HG03097 (cell line): ENCODE data around the gene IGFBP3.

Experiments
- ATAC-seq: cut with Tn5 transposase; IDR thresholded peaks from one replicate; pipeline ENCODE4 v1.9.1; 2021; ENCODE audit not compliant: unreplicated experiment, low FRiP score

IGFBP3 gene

DNA sequence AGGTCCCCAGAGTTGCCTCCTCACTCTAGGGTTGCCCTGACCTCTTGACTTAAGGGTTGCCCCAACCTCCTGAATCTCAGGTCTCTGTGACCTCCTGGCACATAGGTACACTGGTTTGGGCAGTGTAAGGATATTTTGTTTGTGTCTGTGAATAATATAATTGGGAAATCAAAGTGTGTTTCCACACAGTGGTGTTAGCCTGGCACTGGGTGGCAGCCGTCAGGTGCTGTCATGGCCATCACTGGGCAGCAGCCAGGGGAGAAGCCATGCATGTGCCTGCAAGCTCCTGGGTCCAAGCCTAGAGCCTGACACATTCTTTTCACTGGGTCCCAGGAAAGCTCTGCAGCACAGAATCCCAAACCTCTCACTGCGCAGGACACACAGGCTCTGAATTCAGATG lies 44.6 kb downstream of the IGFBP3 start:
- no peak for ATAC-seq

DNA sequence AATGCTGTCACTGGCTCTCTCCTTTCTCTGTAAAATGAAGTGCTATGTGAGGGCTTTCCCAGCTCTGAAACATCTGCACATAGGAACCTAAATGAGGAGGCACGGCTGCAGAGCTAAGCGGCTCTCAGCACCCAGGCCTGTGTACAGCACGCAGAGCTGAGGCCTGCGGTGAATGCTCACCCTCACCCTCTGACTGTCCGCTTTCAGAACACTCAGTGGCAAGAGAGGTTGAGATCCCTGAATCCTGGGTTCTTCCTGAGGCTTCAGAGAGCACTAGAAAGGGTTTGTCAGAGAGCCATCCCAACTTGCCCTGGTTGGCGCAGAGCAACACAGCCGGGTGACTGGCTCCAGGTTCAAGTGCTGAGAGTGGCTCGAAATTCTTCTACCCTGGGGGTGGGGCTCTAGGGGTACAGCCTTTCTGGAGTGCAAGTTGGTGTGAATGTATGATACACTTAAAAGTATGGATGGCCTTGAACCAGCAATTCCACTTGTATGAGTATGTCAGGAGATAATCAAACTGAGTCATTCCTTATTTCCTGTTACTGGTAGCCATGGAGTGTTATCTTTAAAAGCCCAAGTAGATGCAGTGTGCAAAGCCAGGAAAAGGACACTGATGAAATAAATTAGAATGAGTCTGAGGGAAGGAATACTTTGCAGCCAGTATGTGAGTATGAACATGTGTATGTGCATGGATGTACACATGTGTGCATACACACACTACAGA lies 46.5 kb downstream of the IGFBP3 start:
- ATAC-seq, result no peak

DNA sequence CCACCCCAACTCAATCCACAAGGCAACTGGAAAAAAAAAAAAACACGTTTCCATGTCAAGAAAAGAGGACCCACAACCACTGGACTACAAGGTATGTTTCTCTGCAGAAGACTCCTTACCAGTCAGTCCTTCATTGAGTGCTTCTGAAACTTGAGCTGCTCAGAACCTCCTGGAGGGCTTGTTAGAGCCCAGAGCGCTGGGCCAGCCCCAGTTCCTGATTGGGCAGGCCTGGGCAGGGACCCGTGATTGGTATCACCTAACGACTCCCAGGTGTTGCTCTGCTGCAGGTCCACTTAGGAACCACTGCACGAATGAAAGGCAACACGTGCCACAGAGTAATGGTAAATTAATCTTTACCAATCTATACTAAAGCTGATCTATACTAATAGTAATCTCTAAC lies 47.7 kb downstream of the IGFBP3 start:
- no peak for ATAC-seq

DNA sequence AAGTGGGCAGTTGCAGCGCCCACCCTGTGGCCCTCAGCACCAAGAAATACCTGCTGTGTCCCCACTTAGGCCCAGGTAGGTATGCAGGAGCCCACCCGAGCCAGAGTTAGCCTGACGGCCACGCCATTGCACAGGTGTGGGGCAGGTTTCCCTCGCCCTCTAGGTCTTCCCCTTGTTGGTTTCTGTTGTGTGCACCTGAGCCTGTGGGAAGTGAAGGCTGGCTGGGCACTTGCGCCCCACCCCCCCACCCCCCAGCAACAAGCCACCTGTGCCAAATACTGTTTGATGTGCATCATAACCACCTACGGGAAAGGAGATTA lies 48.1 kb downstream of the IGFBP3 start, which contains the start of gene CCDC201:
CCDC201 (minus strand) TSS at position 48 of the 320 bp plus-strand sequence. CDS start 75 bp downstream, outside the sequence.
- no peak for ATAC-seq

DNA sequence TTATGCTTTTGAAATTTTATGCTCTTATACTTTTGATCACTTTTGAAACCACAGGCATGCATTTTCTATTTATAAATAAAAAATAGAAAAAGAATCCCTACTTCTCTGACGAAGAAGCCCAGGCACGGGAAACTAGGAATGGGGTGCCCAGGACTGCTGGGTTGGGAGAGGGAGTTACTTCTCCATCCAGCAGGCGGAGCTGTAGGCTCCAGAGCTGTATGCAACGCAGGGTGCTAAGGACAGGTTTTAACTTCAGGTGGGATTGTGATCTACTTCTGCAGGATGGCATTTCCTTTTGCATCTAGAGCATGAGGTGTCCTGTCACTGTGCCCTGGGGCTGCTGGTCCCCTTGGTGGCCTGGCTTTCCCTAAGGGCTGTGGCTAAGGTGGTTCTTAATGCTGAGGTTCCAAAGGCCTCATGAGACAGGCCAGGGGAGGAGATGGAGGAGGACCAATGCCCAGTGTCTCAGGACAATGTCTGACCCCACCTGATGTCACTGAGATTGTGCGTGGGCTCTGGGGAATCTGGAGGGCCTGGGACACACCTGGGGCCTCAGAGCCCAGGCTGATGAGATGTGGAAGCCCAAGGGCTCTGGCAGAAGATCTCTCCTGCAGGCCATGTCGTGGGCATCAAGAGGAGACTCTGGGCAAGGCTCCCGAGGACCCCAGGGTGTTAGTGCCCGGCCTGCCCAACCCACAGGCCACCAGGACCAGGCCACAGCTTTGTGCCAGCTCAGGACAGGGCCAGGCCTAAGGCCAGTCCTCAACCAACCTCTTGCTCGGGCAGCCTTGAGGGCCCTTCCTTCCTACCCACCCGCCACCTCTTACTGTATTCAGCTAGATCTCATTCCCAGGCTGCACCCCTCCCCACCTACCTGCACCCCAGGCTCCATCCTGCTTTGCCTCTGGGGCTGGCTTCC lies 48.7 kb downstream of the IGFBP3 start:
- no peak for ATAC-seq

DNA sequence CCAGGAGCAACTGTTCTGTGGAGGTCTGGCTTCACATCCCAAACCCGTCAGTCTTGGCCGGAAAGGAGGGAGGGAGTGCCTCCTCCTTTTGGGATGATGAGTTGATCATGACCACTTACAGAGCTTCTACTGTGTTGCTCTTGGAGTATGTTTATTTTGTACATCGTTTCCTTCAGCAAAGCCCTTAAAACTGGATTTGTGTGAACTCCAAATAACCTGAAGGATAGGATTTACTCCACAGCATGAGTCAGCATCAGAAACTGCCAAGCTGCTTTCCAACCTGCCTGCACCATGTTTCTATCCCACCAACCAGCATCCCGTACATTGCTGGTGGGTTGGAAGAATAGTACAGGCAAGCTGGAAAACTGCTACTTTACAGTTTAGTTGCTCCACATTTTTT lies 51.6 kb downstream of the IGFBP3 start:
- ATAC-seq, result no peak

DNA sequence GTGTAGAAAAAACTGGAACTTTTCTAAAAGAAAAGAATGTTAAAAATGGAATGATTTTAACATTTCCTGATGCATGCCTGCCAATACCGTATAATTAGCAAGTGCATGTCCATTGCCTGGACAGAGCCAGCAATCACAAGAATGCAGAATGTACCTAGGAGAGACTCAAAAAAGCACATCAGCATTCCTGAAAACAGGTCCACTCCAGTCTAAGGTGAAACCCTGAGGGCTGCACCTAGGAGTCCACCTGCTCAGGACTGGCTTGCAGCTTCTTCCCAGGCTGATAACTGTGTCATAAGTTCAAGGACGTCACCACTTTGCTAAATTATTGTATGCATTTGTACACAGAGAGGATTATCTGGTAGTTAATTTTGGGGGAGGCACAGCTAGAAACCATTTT lies 53.6 kb downstream of the IGFBP3 start:
- no peak for ATAC-seq

DNA sequence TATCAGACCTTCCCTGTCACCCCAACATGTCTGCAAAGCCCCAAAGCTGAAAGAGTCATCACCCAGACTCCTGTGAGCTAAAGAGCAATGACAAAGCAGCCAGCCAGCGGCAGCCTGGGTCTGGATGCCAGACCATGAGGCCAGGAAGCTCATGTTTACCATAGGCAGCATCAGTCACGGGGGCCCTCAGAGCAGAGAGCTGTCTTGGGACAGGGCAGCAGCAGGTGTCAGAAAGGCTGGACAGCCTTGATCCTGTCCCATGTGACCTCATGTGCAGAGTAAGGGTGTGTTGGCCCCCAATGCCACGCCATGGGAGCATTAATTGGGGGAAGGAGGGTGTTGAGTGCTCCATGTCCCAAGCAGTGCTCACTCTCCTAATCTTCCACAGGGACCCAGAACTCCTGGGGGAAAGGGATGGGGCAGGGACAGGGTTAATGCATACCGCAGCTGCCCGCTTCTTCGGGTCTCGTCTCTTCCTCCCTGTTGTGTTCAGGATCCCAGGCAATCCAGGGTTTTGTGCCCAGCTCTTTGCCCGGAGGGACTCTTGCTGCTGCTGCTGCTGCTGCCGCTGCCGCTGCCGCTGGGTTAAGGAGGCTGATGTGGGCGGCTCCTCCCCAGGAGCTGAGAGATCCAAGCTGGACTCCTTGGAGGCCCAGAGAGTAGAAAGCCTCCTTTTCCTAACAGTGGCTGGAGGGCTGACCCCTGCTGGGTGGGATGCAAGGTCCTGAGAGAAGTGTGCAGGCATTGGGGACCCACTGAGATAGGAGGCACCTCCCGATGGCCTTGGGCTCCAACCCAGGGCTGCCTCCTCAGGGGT lies 55.3 kb downstream of the IGFBP3 start:
- no peak for ATAC-seq

DNA sequence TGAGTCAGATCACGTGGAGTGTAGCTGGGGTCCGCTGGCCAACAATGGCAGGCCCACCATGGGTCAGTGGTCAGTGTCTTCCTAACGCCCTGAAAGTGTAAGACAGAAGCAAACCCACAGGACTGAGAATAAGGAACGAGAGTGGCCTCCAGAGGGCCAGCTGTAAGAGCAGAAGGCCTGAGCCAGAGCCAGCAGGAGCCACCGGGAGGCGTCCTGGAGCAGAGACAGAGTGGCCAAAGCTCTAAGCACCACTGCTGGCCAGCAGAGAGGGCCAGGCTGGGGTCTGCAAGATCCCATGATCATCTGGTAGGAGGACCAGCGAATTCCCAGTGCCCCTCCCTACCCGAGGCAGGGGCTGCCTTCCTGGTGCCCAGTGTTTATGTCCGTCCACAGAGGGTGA lies 57.4 kb downstream of the IGFBP3 start:
- ATAC-seq, result no peak
